Subcutaneous adipose tissue (tissue), 4 donors: Measurements from ENCODE around the gene SLC7A11. TPM values are rescaled to one million over a fixed set of nuclear protein-coding genes. Genes with fewer than 3 reads are reported as not detected.

Experiments
- CTCF ChIP-seq: fragments of 450-650 bp; IDR thresholded peaks from one replicate; pipeline ENCODE4 v1.5.1; 2016; ENCODE audit warnings: low read depth, mild to moderate bottlenecking, control low read depth, antibody characterized with exemption, moderate library complexity
- total RNA-seq, 4 donors: library from RNA; depleted of rRNA; stranded (reverse); fragments of >200 nt; gene quantifications; one replicate each; pipeline ENCODE4 v1.1.0, GENCODE V29; 2016

Gene SLC7A11
- total RNA-seq, 4 donors from 2014 or later = 0.19 to 0.98 (median 0.54) TPM

DNA sequence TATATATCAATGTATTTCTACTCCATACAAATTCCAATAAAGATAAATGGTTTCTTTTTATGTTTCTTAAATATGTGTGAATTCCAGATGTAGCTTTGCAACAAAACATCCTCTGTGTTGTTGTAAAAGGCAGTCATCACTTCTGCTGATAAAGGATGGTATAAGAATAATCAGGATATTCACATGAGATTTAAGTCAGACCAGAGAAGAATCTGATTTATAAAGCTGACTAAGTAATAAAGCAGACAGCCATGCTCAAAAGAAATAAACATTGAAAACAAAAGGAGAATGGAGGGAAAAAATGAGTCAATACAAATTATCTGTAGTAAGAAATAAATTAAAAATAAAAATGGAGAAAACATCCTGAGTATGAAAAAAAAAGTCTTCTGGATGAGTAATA, 27.0 kb upstream of the SLC7A11 start:
- TF ChIP-seq CTCF = no peak

DNA sequence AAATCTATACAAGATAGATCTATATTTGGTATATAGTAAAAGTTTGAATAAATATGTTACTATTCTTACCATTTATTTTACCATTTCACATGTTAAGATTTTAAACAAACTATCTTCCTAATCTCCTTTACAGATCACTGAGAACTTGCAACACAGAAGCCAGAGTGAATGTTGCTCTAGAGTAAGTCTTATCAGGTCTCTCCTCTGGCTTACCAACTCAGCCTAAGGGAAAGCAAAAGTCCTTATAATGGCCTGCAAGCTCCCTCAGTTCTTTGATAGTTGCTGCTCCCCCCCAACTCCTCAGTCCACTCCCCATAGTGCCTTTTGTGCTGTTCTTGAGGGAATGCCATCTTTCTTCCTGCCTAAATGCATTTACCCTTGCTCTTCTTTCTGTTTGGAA, 25.7 kb upstream of the SLC7A11 start:
- no peak for TF ChIP-seq CTCF

GRCh38 chr4:138266948-138267347, 24.8 kb upstream of the SLC7A11 start:
- no peak for TF ChIP-seq CTCF

- TF ChIP-seq CTCF = no peak
Measured at GRCh38 chr4:138263247-138263816, 21.2 kb upstream of the SLC7A11 start.

DNA sequence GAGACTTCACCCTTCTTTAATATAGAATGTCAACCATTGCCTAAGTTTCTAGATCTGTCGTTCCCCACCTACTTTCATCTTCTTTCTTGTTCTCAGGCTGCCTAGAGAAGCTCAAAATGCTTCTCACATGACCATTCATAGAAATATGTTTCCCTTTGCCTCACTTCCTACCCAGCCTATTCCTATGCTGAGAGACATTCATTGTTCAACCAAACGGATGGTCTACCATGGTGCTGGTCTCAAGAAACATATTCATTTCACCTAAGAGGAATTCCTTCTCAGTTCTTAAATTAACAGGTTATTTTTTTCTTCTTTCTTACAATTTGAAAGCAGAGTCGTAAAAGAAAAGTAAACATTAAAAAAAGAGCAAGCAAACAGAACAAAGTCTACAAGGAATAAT, 20.3 kb upstream of the SLC7A11 start:
- no peak for TF ChIP-seq CTCF

- no peak for TF ChIP-seq CTCF
Measured at GRCh38 chr4:138262030-138262429, 19.9 kb upstream of the SLC7A11 start.

DNA sequence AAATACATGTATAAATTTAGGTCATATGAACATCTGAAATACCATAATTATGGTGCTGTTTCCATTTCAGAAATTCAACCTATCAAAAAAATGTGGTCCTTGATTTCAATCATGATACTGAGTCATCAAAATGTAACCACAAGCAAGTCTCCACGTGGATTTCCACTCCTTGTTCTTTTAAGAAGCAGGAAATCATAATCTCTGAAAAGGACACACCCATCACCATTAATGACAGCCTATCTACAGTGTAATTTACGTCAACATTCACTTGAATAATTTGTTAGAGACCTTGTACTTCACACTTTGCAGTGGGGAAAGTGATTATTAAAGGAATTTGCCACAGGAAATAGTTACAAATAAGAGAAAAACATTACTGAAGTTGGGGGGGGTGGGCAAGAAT, 17.7 kb upstream of the SLC7A11 start:
- no peak for TF ChIP-seq CTCF

GRCh38 chr4:138259271-138259670, 17.1 kb upstream of the SLC7A11 start:
- no peak for TF ChIP-seq CTCF
